K562 (cell line): ENCODE measurements around the gene SLC19A1. TPM values are rescaled to one million over a fixed set of nuclear protein-coding genes. Genes with fewer than 3 reads are reported as not detected.

Source experiments
- ATAC-seq: fragments of 200-7000 bp; cut with Tn5 transposase; 3 replicates; pipeline ENCODE4 v1.9.1; 2020; ENCODE audit warnings: moderate library complexity
- BruUV-seq: library from RNA; stranded (reverse); fragments of 400-500 nt; replicated peaks from 2 replicates; lab custom pipeline; 2021; lab: Mats Ljungman, UMichigan
- CTCF ChIA-PET: fragments of 300-600 bp; formaldehyde crosslinking; extraction: SDS; loops from one replicate; lab custom pipeline; 2021; ENCODE audit warnings: low intra/inter-chr PET ratio; lab: Yijun Ruan, JAX
- POLR2A ChIA-PET: fragments of 300-600, 350-650 bp; sonication (Branson Sonifier 250); formaldehyde crosslinking; extraction: SDS; loops from one replicate; lab custom pipeline; 2021; ENCODE audit warnings: antibody characterized with exemption, inconsistent platforms; lab: Yijun Ruan, JAX
- DNase-seq, 4 experiments: peaks; one replicate each; pipeline versions ENCODE4 v3.0.0 to v3.0.0-alpha.2; 2011 to 2018; ENCODE audit warnings: low spot score in 3 of 4, mixed read lengths in 3 of 4; ENCODE audit errors: extremely low read depth in 1 of 4
- FAIRE-seq: peaks from 2 replicates; lab custom pipeline; 2011; peaks lifted over from hg19 to GRCh38; lab: Jason Lieb, UNC
- H2AFZ ChIP-seq: 2 replicates; pipeline ENCODE4 v1.6.0; 2011; ENCODE audit warnings: low read depth, low read length, control low read depth, inconsistent platforms
- H3K27ac ChIP-seq: fragments of 200-600 bp; 3 replicates; pipeline ENCODE4 v1.8.0; 2011; ENCODE audit warnings: low read depth, mild to moderate bottlenecking, control low read depth, inconsistent platforms, low read length, moderate library complexity, mixed read lengths; ENCODE audit errors: extremely low read depth
- H3K27me3 ChIP-seq, 2 experiments: fragments of 300-600 bp in 1 of 2; 2 replicates in 1 of 2; 3 replicates in 1 of 2; pipeline versions ENCODE4 v1.6.0 to v1.8.0; 2011; ENCODE audit warnings: inconsistent platforms in 2 of 2, low read length in 2 of 2, mild to moderate bottlenecking in 1 of 2, mixed read lengths in 1 of 2, moderate library complexity in 1 of 2; ENCODE audit not compliant: control insufficient read depth in 2 of 2, insufficient read depth in 2 of 2
- H3K36me3 ChIP-seq: fragments of 300-600 bp; 3 replicates; pipeline ENCODE4 v1.8.0; 2011; ENCODE audit warnings: mild to moderate bottlenecking, low read length, inconsistent platforms; ENCODE audit not compliant: control insufficient read depth, insufficient read depth
- H3K4me1 ChIP-seq, 2 experiments: fragments of 200-600 bp in 1 of 2; replicated peaks in 1 of 2; 2 replicates in 1 of 2; 3 replicates in 1 of 2; pipeline versions ENCODE4 v1.5.1 to v1.8.0; 2011; ENCODE audit warnings: inconsistent platforms in 2 of 2, low read length in 2 of 2, mild to moderate bottlenecking in 1 of 2, mixed read lengths in 1 of 2, moderate library complexity in 1 of 2; ENCODE audit not compliant: control insufficient read depth in 2 of 2, insufficient read depth in 2 of 2
- H3K4me2 ChIP-seq: 2 replicates; pipeline ENCODE4 v1.6.1; 2011; ENCODE audit warnings: low read length, control low read depth, inconsistent platforms, mixed read lengths; ENCODE audit not compliant: insufficient read depth
- H3K4me3 ChIP-seq: fragments of 200-600 bp; sonication (generic), shearing (Covaris generic); 2 replicates; pipeline ENCODE4 v1.5.1; 2016; ENCODE audit warnings: control low read depth, inconsistent platforms
- H3K79me2 ChIP-seq: fragments of 200-600 bp; 3 replicates; pipeline ENCODE4 v1.8.0; 2011; ENCODE audit warnings: low read length, inconsistent platforms; ENCODE audit not compliant: control insufficient read depth, insufficient read depth
- H3K9ac ChIP-seq, 2 experiments: 2 replicates each; pipeline versions ENCODE4 v1.6.0 to v1.6.1; 2011; ENCODE audit warnings: low read depth in 2 of 2, low read length in 2 of 2, control low read depth in 1 of 2, inconsistent platforms in 1 of 2, mild to moderate bottlenecking in 1 of 2, mixed read lengths in 1 of 2; ENCODE audit not compliant: insufficient read depth in 1 of 2
- H3K9me1 ChIP-seq: one replicate; pipeline ENCODE4 v1.6.0; 2011; ENCODE audit warnings: inconsistent platforms, mild to moderate bottlenecking, low read length, moderate library complexity; ENCODE audit not compliant: control insufficient read depth, insufficient read depth
- H3K9me3 ChIP-seq: replicated peaks from 2 replicates; pipeline ENCODE4 v1.5.1; 2011; ENCODE audit warnings: low read depth, low read length, inconsistent platforms; ENCODE audit not compliant: control insufficient read depth, insufficient read depth
- H4K20me1 ChIP-seq: replicated peaks from 2 replicates; pipeline ENCODE4 v1.6.1; 2011; ENCODE audit warnings: low read length, inconsistent platforms, mixed read lengths; ENCODE audit not compliant: control insufficient read depth, insufficient read depth
- MYC ChIP-seq, 2 experiments: fragments of 250-450 bp in 1 of 2; sonication (Bioruptor Pico) in 1 of 2; IDR thresholded peaks; 2 replicates each; pipeline versions ENCODE4 v1.5.1 to v1.6.1; 2012 to 2021; ENCODE audit warnings: low read depth in 2 of 2, borderline replicate concordance in 1 of 2, improper control_type of control experiment in 1 of 2, low read length in 1 of 2, mild to moderate bottlenecking in 1 of 2, moderate library complexity in 1 of 2
- WGBS: fragments of 100-300 bp; shearing (Covaris generic); methylation state at CpG from one replicate; pipeline ENCODE4 v1.1.6; 2016; ENCODE audit warnings: low coverage, mixed read lengths; ENCODE audit not compliant: insufficient coverage; ENCODE audit errors: missing lambda C conversion rate; 5-methylcytosine and 5-hydroxymethylcytosine counted together
- in situ Hi-C: fragments of 300-500 bp; cut with MboI; formaldehyde crosslinking; loops from 4 replicates; pipeline ENCODE4 v1.15.0; 2018; ENCODE audit warnings: inconsistent platforms, mixed read lengths
- intact Hi-C: fragments of 100-400 bp; cut with micrococcal nuclease; formaldehyde crosslinking; loops from 2 replicates; pipeline ENCODE4 v1.14.2; 2022
- polyA plus RNA-seq, 8 experiments: library from polyadenylated mRNA; depleted of rRNA in 4 of 8; stranded (reverse) in 5 of 8; unstranded in 3 of 8; fragments of >200 nt; fragmentation: Nextera tagmentation in 2 of 8; fragmentation: Illumina TruSeq in 1 of 8; extraction: Ambion mirVana in 2 of 8; extraction: Trizol in 1 of 8; gene quantifications; 2 replicates each; pipeline versions ENCODE4 v1.2.1 to v1.2.3, GENCODE V29; 2011 to 2014; ENCODE audit warnings: inconsistent platforms in 1 of 8, missing spikeins in 1 of 8
- total RNA-seq, 7 experiments: library from RNA; depleted of rRNA in 6 of 7; stranded (reverse); fragments of >200 nt in 6 of 7; fragmentation: Illumina TruSeq in 2 of 7; extraction: Trizol in 2 of 7; gene quantifications; 2 replicates each; pipeline versions ENCODE4 v1.2.1 to v1.2.3, GENCODE V29; 2011 to 2021; ENCODE audit warnings: low replicate concordance in 1 of 7
- TF ChIP-seq, protein P1 (sequence below): fragments of 450-650 bp; IDR thresholded peaks from 2 replicates; pipeline ENCODE4 v1.6.1; 2017; ENCODE audit warnings: mild to moderate bottlenecking, moderate library complexity

The SLC19A1 gene
- total and polyA plus RNA-seq, 9 of the 15 experiments (the other 6 are each of a cell fraction or from before 2014, with no cell fraction given), result 0.65 to 88.7 (median 12.0) TPM

DNA sequence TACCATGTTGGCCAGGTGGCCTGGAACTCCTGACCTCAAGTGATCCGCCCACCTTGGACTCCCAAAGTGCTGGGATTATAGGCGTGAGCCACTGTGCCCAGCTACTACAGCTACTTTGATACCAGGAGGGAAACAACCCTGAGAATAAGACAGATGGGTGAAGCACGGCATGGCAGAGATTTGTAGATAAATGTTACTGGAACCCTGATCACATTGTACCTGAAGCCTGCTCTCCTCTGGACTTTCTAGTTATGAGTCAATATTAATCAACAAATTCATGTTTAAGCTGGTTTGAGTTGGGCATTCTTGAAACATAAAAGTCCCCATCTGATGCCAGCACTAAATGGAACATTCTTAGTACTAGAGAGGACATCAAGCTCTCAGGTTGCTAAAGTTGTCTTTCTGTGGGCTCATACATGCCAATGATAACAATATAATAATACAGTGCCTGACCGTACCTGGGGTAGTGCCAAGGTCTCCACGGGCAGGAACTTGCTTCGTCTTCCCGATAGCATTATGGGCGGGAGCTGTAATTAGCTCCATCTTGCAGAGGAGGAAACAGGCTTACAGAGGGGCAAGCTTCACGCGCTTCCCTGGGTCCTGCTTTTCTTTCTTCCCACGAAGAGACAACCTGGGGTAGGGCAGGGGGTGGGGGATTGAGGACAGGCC lies 30.7 kb upstream of the SLC19A1 start:
- Histone ChIP-seq H3K9ac (no peak overlapping the region), H4K20me1 (peaks cover 9% of the 10 kb centered on the region), H3K4me2 (no peak overlapping the region), H3K27me3 (peaks cover 82 to 90% of the 10 kb centered on the region in 2 experiments), H3K4me3 (no peak overlapping the region), H3K9me3 (no peaks in the 10 kb centered on the region; the same call in 1 of the 2 replicates), H3K4me1 (peaks cover 0 to 20% of the 10 kb centered on the region in 2 experiments; a peak in 2 of 5 replicates), H3K36me3 (no peaks in the 10 kb centered on the region), H3K9me1 (no peaks in the 10 kb centered on the region), H3K79me2 (no peaks in the 10 kb centered on the region), H2AFZ (no peak overlapping the region), H3K27ac (no peak overlapping the region)
- intact Hi-C loops (no loop called here), in situ Hi-C loops (no loop called here)
- FAIRE-seq (no peak), DNase-seq (no peak), ATAC-seq (no peak)
- ChIA-PET POLR2A (interaction anchor here (0.7 to 3.6 kb wide), 3 partner anchors 10 to 166 kb away, joined by 3 to 12 read pairs (median 6); no protein-coding TSS in a partner anchor), CTCF (no interaction called here)
- TF ChIP-seq MYC (IDR thresholded peaks at IDR 0.05; ENCODE audit: low read depth, low read length), result no peak
- TF ChIP-seq MYC (CRISPR knock-in tag; IDR thresholded peaks at IDR 0.05; ENCODE audit: borderline replicate concordance, low read depth), result no peak
- TF ChIP-seq, protein P1, sequence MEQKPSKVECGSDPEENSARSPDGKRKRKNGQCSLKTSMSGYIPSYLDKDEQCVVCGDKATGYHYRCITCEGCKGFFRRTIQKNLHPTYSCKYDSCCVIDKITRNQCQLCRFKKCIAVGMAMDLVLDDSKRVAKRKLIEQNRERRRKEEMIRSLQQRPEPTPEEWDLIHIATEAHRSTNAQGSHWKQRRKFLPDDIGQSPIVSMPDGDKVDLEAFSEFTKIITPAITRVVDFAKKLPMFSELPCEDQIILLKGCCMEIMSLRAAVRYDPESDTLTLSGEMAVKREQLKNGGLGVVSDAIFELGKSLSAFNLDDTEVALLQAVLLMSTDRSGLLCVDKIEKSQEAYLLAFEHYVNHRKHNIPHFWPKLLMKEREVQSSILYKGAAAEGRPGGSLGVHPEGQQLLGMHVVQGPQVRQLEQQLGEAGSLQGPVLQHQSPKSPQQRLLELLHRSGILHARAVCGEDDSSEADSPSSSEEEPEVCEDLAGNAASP, result no peak
- 4% methylated on average over 11 of the region's 11 CpGs for WGBS
- no TSS peak for BruUV-seq
